ENCODE measurements around the gene GNB2.
A peak's percentile ranks its signal among the peaks of the same experiment; 100 is the strongest.

GNB2 gene

DNA sequence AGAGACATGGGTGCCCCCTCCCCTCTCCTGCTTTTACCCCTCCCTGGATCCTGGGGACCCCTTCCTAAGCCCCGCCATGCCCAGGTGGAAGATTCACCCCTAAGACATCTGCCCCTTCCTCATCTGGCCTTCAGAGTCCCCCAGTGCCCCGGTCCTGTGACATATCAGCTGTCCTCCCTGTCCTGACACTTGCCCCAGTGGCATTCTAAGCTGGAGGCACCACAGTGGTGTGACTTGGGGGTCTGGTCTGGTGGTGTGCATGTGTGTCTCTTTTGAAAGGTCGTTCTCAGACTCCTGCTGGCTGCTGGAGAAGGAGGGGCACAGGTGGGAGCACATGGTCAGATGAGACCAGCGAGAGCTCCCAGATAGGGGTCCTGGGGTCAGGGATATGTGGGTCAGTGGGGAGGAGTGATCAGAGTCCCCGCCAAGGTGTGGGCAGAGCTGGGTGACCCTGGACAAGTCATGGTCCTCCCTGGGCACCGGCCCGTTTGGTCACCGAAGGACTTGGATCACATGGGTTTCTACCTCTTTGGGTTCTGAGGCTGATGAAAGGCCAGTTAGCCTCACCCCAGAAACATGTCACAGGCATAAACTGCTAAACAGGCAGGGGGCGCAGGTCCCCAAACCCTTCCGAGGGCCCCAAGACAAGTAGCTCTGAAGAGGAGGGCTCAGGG, 31.5 kb upstream of the GNB2 start:
- Histone ChIP-seq H3K4me2 (ENCODE audit: low read length, poor library complexity, severe bottlenecking) (no peak overlapping the region), H2BK12ac (ENCODE audit: low read length in 2 of 2) (no peak overlapping the region), H3K9ac (ENCODE audit: low read length) (no peak overlapping the region), H3K79me1 (replicated peaks; ENCODE audit: low read length, poor library complexity, severe bottlenecking) (no peaks in the 10 kb centered on the region), H4K91ac (ENCODE audit: low read length) (no peak overlapping the region), H3K4me3 (ENCODE audit: insufficient read depth in 1 of 2, low read depth in 1 of 2, low read length in 2 of 2) (no peak overlapping the region), H2AFZ (ENCODE audit: low read depth, low read length) (no peak overlapping the region), H3K23ac (ENCODE audit: low read length in 2 of 2) (no peak overlapping the region), H2BK120ac (ENCODE audit: low read depth, low read length) (no peak overlapping the region), H3K4ac (ENCODE audit: low read depth in 1 of 2, low read length in 2 of 2) (no peak overlapping the region), H3K14ac (ENCODE audit: low read length in 2 of 2) (no peak overlapping the region), H3K4me1 (ENCODE audit: control insufficient read depth, insufficient read depth, low read depth, low read length) (no peaks in the 10 kb centered on the region), H3K27ac (ENCODE audit: low read length, poor library complexity, severe bottlenecking) (no peak overlapping the region), H2BK15ac (ENCODE audit: low read depth, poor library complexity, severe bottlenecking) (no peak overlapping the region), H3K9me3 (ENCODE audit: control insufficient read depth, low read length) (no peaks in the 10 kb centered on the region), H2BK5ac (ENCODE audit: low read depth, low read length, poor library complexity, severe bottlenecking) (no peak overlapping the region), H3K18ac (ENCODE audit: low read depth in 1 of 2, low read length in 2 of 2) (no peak overlapping the region), H2AK5ac (ENCODE audit: low read length, severe bottlenecking) (no peak overlapping the region), H3K36me3 (ENCODE audit: control insufficient read depth in 1 of 2, insufficient read depth in 2 of 2, low read depth in 1 of 2, low read length in 2 of 2) (no peaks in the 10 kb centered on the region), H3K27me3 (ENCODE audit: control insufficient read depth in 1 of 2, insufficient read depth in 1 of 2, low read length in 2 of 2) (peaks cover 29 to 71% of the 10 kb centered on the region in 2 experiments), H4K8ac (ENCODE audit: low read length) (no peak overlapping the region)
- WGBS: 85% methylated on average over 10 of the region's 10 CpGs
- no peak for DNase-seq

DNA sequence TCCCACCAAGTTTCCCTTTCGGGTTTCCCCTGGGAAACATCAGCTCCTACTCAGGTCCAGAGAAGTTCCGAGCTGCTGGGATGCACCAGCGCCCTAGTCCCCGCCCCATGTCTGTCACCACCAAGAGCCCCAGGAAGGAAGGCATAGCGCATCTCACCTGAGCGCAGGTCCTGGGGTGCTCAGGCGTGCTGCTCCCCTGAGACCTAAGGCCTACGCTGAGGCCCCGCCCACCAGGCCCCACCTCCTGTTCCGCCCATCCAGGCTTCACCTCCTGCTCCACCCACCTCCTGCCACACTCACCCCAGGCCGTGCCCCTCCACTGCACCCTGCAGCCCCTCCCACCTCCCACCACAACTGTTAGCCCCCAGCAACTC, 31.0 kb upstream of the GNB2 start:
- no peaks in the 10 kb centered on the region for H3K9me3 ChIP-seq (ENCODE audit: control insufficient read depth, low read length)
- no peaks in the 10 kb centered on the region for H3K36me3 ChIP-seq (ENCODE audit: control insufficient read depth in 1 of 2, insufficient read depth in 2 of 2, low read depth in 1 of 2, low read length in 2 of 2)
- H2BK5ac ChIP-seq (ENCODE audit: low read depth, low read length, poor library complexity, severe bottlenecking): no peak overlapping the region
- no peak overlapping the region for H2AFZ ChIP-seq (ENCODE audit: low read depth, low read length)
- H2BK15ac ChIP-seq (ENCODE audit: low read depth, poor library complexity, severe bottlenecking): no peak overlapping the region
- no peak overlapping the region for H3K9ac ChIP-seq (ENCODE audit: low read length)
- H4K91ac ChIP-seq (ENCODE audit: low read length): no peak overlapping the region
- H2AK5ac ChIP-seq (ENCODE audit: low read length, severe bottlenecking): no peak overlapping the region
- H4K8ac ChIP-seq (ENCODE audit: low read length): peak overlapping the region; percentile 9
- WGBS: 63% methylated on average over 11 of the region's 11 CpGs
- H3K18ac ChIP-seq (ENCODE audit: low read depth in 1 of 2, low read length in 2 of 2): no peak overlapping the region
- no peak overlapping the region for H3K27ac ChIP-seq (ENCODE audit: low read length, poor library complexity, severe bottlenecking)
- no peak overlapping the region for H3K14ac ChIP-seq (ENCODE audit: low read length in 2 of 2)
- no peak overlapping the region for H2BK12ac ChIP-seq (ENCODE audit: low read length in 2 of 2)
- peaks cover 34 to 74% of the 10 kb centered on the region in 2 experiments for H3K27me3 ChIP-seq (ENCODE audit: control insufficient read depth in 1 of 2, insufficient read depth in 1 of 2, low read length in 2 of 2)
- no peaks in the 10 kb centered on the region for H3K4me1 ChIP-seq (ENCODE audit: control insufficient read depth, insufficient read depth, low read depth, low read length)
- H3K4ac ChIP-seq (ENCODE audit: low read depth in 1 of 2, low read length in 2 of 2): no peak overlapping the region
- no peak for DNase-seq
- no peak overlapping the region for H3K4me3 ChIP-seq (ENCODE audit: insufficient read depth in 1 of 2, low read depth in 1 of 2, low read length in 2 of 2)
- no peak overlapping the region for H3K23ac ChIP-seq (ENCODE audit: low read length in 2 of 2)
- H2BK120ac ChIP-seq (ENCODE audit: low read depth, low read length): no peak overlapping the region
- no peak overlapping the region for H3K4me2 ChIP-seq (ENCODE audit: low read length, poor library complexity, severe bottlenecking)
- no peaks in the 10 kb centered on the region for H3K79me1 ChIP-seq (replicated peaks; ENCODE audit: low read length, poor library complexity, severe bottlenecking)

- Histone ChIP-seq H3K4me3 (ENCODE audit: insufficient read depth in 1 of 2, low read depth in 1 of 2, low read length in 2 of 2) (no peak overlapping the region), H3K4ac (ENCODE audit: low read depth in 1 of 2, low read length in 2 of 2) (no peak overlapping the region), H3K27me3 (ENCODE audit: control insufficient read depth in 1 of 2, insufficient read depth in 1 of 2, low read length in 2 of 2) (peaks cover 41 to 45% of the 10 kb centered on the region in 2 experiments), H3K4me2 (ENCODE audit: low read length, poor library complexity, severe bottlenecking) (no peak overlapping the region), H4K8ac (ENCODE audit: low read length) (no peak overlapping the region), H3K9me3 (ENCODE audit: control insufficient read depth, low read length) (no peaks in the 10 kb centered on the region), H3K27ac (ENCODE audit: low read length, poor library complexity, severe bottlenecking) (no peak overlapping the region), H3K23ac (ENCODE audit: low read length in 2 of 2) (peak overlapping the region in 1 of 2 experiments; percentile 96), H2AK5ac (ENCODE audit: low read length, severe bottlenecking) (no peak overlapping the region), H2AFZ (ENCODE audit: low read depth, low read length) (no peak overlapping the region), H3K9ac (ENCODE audit: low read length) (no peak overlapping the region), H2BK15ac (ENCODE audit: low read depth, poor library complexity, severe bottlenecking) (no peak overlapping the region), H2BK5ac (ENCODE audit: low read depth, low read length, poor library complexity, severe bottlenecking) (no peak overlapping the region), H3K14ac (ENCODE audit: low read length in 2 of 2) (peak overlapping the region in 1 of 2 experiments; percentile 62), H4K91ac (ENCODE audit: low read length) (no peak overlapping the region), H2BK12ac (ENCODE audit: low read length in 2 of 2) (no peak overlapping the region), H3K4me1 (ENCODE audit: control insufficient read depth, insufficient read depth, low read depth, low read length) (no peaks in the 10 kb centered on the region), H3K18ac (ENCODE audit: low read depth in 1 of 2, low read length in 2 of 2) (no peak overlapping the region), H3K36me3 (ENCODE audit: control insufficient read depth in 1 of 2, insufficient read depth in 2 of 2, low read depth in 1 of 2, low read length in 2 of 2) (no peaks in the 10 kb centered on the region), H3K79me1 (replicated peaks; ENCODE audit: low read length, poor library complexity, severe bottlenecking) (no peaks in the 10 kb centered on the region), H2BK120ac (ENCODE audit: low read depth, low read length) (no peak overlapping the region)
- 82% methylated on average over 14 of the region's 15 CpGs for WGBS
- DNase-seq: no peak
Measured at GRCh38 chr7:100649826-100650565, 23.5 kb upstream of the GNB2 start.

- Histone ChIP-seq H4K8ac (ENCODE audit: low read length) (no peak overlapping the region), H3K27me3 (ENCODE audit: control insufficient read depth in 1 of 2, insufficient read depth in 1 of 2, low read length in 2 of 2) (peaks cover 47 to 54% of the 10 kb centered on the region in 2 experiments), H3K4me3 (ENCODE audit: insufficient read depth in 1 of 2, low read depth in 1 of 2, low read length in 2 of 2) (no peak overlapping the region), H3K18ac (ENCODE audit: low read depth in 1 of 2, low read length in 2 of 2) (no peak overlapping the region), H3K9ac (ENCODE audit: low read length) (no peak overlapping the region), H2BK120ac (ENCODE audit: low read depth, low read length) (no peak overlapping the region), H3K27ac (ENCODE audit: low read length, poor library complexity, severe bottlenecking) (no peak overlapping the region), H3K4me1 (ENCODE audit: control insufficient read depth, insufficient read depth, low read depth, low read length) (peaks cover 4% of the 10 kb centered on the region), H2BK15ac (ENCODE audit: low read depth, poor library complexity, severe bottlenecking) (no peak overlapping the region), H2AFZ (ENCODE audit: low read depth, low read length) (no peak overlapping the region), H2AK5ac (ENCODE audit: low read length, severe bottlenecking) (no peak overlapping the region), H4K91ac (ENCODE audit: low read length) (no peak overlapping the region), H2BK5ac (ENCODE audit: low read depth, low read length, poor library complexity, severe bottlenecking) (no peak overlapping the region), H3K23ac (ENCODE audit: low read length in 2 of 2) (no peak overlapping the region), H3K9me3 (ENCODE audit: control insufficient read depth, low read length) (no peaks in the 10 kb centered on the region), H3K14ac (ENCODE audit: low read length in 2 of 2) (no peak overlapping the region), H3K4ac (ENCODE audit: low read depth in 1 of 2, low read length in 2 of 2) (no peak overlapping the region), H2BK12ac (ENCODE audit: low read length in 2 of 2) (no peak overlapping the region), H3K36me3 (ENCODE audit: control insufficient read depth in 1 of 2, insufficient read depth in 2 of 2, low read depth in 1 of 2, low read length in 2 of 2) (no peaks in the 10 kb centered on the region), H3K79me1 (replicated peaks; ENCODE audit: low read length, poor library complexity, severe bottlenecking) (no peaks in the 10 kb centered on the region), H3K4me2 (ENCODE audit: low read length, poor library complexity, severe bottlenecking) (no peak overlapping the region)
- WGBS: 55% methylated on average over 16 of the region's 25 CpGs
- no peak for DNase-seq
Measured at GRCh38 chr7:100654908-100655831, 18.4 kb upstream of the GNB2 start.

Data from mesenchymal stem cell (in vitro differentiated cells and primary cell).